HG03066 (cell line): ENCODE results near the gene MVK.

ENCODE experiments used
- ATAC-seq: cut with Tn5 transposase; IDR thresholded peaks from one replicate; pipeline ENCODE4 v1.9.1; 2021; ENCODE audit warnings: low read depth; ENCODE audit not compliant: unreplicated experiment

The MVK gene

DNA sequence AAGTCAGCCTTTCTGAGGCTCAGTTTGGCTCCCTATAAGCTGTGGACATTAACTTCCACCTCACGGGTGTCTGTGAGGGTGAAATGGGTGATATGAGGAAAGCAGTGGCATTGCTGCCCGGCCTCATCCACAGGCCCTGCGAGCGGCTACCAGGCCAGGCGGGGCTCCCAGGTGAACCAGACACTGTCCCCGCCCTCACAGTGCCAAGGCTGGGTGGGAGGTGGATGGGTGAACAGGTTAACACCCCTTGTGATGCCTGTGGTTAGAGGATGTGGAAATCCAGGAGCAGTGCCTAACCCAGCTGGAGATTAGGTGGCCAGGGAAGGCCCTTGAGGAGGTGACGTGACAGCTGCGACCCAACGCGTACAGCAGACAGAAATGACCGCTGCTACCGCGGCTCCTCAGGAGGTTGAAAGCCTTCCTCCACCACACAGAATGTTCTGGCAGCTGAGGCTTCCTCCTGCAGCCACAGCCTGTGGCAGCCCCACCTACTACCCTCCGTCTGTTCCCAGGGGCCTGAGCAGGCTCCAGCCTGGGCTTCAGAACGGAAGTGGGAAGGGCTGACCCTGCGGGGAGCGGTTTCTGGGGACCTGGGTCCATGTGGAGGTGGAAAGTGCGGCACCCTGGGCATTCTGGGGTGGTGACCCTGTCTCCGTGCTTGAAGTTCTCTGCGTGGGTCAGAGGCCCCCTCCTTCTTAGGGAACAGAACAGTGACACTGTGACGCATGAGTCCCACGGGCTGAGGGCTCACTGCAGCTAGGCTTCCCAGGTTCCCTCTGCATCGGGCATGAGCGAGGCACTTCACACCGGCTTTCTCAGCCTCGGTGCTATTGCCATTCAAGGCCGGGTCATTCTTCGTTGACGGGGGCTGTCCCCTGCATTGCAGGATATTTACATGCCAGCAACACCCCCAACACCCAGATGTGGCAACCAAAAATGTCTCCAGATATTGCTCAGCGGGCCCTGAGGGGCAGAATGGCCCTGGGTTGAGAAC, 10.0 kb upstream of the MVK start:
- ATAC-seq = no peak

DNA sequence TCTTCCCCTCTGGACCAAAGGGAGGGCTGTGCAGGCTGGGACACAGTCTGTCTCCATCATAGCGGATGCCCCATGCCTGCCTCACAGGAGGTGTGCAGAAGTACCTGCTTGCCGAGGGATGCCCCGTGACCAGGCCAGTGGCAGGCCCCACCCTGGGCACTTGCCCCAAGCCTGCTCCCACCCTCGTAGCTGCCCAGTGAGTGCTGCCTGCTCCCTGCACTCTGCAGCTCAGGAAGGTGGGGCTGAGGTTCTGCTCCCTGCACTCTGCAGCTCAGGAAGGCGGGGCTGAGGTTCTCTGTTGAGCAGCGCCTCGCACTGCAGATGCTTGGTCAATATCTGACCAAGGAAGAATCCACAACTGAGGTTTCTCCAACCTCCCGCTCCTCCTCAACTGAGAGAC, 7.2 kb upstream of the MVK start:
- ATAC-seq = no peak

DNA sequence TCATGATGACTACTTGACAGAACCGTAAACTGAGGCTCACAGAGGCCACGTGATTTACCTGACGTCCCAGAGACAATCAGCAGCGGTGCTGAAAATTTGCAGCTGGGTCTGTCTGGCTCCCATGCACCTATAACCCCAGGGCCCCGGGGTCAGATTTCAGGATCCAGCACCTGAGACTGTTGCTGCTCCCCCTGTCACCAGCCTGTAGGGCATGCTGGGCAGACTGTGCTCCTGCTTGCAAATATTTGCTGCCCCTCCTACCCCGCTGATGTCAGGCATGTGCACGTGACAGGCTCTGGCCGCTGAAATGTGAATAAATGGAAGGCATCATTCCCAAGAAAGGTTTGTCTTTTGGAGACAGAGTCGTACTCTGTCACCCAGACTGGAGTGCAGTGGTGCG, 6.3 kb upstream of the MVK start:
- no peak for ATAC-seq

DNA sequence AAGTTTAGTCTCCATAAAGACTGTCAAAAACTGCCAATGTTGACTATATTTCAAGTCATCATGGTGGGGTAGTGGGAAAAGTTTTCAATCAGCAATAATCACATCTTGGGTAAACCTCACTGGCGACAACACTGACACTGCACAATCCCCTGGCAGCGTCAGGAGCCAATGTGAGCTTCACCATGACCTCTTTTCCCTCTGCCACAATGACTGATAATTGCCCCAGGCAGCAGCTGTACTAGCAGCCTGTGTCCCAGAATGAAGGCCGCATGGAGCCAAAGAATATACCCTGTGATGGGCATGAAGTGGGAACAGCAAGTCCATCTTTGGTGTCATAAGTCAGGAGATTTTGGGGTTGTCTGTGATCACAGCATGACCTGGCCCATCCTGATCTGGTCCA, 5.6 kb upstream of the MVK start:
- no peak for ATAC-seq

DNA sequence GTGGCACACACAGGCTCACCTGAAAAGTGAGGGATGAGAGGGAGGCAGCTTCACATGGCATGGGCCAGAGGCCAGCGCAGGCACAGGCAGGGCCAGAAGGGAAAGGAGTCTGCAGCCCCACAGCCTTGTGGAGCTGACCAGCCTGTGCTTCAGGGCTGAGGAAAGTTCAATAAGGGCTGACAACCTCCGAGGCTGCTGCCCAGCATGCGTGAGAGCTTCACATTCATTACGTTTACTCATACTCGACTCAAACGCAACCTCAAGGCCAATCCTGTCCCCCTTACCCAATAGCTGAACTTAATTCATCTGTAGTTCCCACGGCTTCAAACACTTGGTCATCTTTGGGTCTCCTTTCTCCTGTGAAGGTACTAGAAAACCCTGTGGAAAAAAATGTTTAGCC, 5.1 kb upstream of the MVK start:
- ATAC-seq = no peak

DNA sequence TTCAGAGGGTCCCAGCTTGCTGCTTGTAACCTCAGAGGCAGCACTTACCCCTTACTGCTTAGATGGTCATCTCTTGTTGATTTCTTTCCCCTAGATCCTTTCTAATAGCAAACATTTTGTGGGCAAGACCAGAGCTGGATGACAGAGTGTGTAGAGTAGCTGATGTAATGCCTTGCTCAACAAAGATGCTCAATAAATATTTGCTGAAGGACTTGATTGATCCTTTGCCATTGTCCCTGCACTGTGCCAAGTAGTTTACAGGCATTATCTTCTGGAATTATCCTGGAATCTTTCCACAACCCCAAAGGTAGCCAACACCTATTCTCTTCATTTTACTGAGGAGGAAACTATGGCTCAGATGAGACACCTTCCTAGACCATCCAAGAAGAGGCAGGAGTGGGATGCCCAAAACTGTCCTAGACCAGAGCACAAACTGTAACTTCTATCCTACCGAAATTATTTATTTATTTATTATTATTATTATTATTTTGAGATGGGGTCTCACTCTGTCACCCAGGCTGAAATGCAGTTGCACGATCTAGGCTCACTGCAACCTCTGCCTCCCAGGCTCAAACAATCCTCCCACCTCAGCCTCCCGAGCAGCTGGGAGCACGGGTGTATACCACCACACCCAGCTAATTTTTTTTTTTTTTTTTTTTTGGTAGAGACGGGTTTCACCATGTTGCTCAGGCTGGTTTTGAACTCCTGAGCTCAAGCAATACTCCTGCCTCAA, 1.7 kb upstream of the MVK start:
- no peak for ATAC-seq

DNA sequence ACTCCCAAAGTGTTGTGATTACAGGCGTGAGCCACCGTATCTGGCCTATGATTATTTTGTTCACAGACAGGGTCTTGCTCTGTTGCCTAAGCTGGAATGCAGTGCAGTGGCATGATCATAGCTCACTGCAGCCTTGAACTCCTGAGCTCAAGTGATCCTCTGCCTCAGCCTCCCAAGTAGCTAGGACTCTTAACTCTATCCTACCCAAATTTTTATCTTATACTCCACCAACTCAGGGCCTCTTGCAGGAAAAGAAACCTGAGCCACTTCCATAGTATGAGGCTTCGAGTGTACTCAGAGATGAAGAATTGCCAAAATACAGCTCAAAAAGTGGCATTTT, 1.1 kb upstream of the MVK start:
- ATAC-seq = no peak

DNA sequence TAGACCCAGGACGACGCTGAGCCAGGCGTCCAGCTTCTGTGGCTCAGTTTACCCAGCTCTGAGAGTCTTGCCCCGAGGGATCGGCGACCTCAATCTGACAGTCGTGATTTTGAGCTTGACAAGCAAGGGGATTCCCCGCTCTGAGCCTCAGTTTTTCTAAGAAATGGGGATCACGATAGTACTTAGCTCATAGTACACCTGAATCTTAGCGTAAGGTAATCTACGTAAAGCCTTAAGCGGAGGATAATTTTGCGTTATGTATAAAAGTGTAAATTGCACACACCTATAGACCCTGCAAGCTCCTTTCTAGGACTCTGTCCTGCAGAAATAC, 285 bp downstream of the MVK start:
- peak; percentile 3 for ATAC-seq

DNA sequence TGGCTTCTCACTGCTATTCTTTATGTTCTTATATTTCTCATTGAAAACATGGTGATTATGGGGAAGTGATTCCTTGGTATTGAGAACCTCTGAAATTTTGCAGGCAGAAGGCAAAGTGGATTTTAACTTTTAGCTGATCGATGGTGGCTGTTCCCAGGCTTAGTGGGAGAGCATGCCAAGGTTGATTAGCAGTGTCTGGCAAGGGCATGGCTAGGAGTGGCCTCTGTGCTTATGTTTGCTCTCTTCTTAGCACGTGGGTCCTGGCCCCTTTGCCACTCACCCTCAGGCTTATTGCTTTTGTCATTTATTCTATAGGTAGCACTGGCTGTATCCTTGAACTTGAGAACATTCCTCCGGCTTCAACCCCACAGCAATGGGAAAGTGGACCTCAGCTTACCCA, 2.1 kb downstream of the MVK start:
- no peak for ATAC-seq

DNA sequence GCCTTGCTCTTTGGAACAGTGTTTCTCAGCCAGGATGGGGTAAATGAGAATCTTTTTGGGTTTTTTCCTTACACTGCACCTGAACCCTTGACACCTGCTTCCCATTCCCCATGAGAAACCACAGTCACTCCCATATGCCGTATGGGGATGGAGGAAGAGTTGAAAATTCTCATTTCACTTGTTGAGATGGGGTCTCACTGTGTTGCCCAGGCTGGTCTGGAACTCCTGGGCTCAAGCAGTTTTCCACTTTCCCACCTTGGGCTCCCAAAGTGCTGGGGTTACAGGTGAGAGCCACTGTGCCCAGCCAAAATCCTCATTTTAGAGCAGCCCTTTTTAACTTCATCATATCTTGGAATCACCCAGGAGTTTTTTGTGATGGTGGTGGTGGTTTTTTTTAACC, 3.7 kb downstream of the MVK start:
- ATAC-seq = no peak

DNA sequence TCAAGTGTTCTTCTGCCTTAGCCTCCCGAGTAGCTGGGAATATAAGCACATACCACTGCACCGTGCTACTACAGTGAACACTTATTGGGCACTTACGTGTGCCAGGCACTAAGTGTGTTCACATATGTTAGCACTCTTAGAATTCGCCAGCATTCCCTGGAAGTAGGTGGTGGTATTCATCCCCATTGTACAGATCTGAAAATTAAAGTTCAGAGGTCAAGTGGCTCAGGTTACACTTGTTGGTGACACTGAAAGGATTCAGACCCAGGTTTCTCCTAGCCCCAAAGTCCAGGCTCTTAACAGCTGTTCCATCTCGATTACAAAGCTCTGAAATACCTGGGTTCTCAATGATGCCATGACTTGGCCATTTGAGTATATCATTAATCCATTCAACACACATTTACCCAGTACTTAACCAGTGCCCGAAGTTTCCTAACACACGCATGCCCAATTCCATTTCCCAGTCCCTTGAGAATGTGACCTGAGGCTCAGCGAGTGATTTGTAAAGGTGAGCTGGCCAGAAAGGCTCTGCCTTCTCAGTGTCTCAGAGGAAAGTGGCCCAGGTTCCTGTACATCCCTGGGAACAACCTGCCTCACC, 4.8 kb downstream of the MVK start:
- no peak for ATAC-seq

DNA sequence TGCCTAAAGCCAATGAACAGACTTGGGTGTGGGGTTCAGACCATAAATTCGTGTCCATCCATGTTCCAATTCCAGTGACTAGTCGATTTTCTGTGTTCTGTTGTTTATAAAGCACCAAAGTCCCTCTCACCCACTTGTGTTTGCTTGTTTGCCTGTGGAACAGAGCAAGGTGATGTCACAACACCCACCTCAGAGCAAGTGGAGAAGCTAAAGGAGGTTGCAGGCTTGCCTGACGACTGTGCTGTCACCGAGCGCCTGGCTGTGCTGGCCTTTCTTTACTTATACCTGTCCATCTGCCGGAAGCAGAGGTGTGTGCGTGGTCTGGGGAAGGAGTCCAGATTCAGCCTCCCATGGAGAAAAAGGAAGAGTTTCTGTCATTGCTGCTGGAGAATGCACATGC, 6.0 kb downstream of the MVK start:
- ATAC-seq = no peak

DNA sequence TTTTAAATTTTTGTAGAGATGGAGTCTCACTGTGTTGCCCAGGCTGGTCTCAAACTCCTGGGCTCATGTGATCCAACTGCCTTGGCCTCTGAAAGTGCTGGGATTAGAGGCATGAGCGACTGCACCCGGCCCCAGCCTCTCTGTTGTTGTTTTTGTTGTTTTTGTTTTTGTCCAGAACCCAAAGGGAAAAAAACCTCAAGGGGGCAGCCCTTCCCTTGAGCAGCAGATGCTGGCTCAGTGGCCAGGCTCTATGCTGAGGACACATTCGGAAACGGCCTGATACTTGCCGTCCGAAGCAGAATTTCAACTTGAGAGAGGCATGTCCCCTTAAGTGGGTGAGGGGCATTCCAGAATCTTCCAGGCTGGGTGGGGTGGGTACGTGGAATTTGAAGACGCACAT, 6.7 kb downstream of the MVK start:
- ATAC-seq = no peak

DNA sequence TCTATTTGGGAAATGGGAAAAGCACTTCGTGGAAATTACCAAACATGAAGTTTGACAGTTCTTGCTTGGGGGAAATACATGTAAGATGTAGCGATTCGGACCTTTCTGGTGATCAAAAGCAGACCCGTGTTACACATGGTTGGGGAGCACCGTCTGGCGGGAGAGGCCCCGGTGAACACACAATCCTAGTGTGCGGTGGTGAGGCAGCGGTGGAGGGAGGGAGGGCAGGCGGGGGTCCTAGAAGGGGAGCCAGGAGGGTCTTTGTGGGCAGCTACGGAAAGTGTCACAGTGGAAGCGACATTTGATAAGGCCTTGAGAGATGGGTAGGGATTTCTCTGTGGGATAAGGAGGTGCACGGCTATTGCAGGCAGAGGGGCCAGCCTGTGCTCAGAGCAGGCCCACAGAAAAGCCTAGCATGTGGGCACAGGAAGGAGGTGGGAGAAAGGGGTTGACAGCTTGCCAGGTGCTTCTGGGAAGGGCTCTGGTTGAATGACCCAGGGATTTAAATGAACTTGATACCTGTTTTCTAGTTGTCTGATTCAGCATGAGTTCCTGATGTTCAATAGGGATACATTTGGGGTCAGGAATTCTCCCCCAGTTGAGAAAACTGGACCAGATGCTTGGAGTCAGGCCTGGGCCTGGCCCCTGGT, 7.2 kb downstream of the MVK start:
- ATAC-seq = no peak

DNA sequence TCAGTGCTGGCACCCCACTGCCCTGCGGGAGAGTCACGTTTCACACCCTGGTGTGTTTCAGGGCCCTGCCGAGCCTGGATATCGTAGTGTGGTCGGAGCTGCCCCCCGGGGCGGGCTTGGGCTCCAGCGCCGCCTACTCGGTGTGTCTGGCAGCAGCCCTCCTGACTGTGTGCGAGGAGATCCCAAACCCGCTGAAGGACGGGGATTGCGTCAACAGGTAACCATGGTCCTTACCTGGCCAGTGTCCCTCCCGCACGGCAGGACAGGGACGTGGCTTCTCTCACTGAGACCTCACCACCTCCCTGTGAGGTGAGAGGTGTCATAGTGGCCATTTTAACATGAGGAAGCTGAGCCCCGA, 7.7 kb downstream of the MVK start:
- ATAC-seq = no peak

DNA sequence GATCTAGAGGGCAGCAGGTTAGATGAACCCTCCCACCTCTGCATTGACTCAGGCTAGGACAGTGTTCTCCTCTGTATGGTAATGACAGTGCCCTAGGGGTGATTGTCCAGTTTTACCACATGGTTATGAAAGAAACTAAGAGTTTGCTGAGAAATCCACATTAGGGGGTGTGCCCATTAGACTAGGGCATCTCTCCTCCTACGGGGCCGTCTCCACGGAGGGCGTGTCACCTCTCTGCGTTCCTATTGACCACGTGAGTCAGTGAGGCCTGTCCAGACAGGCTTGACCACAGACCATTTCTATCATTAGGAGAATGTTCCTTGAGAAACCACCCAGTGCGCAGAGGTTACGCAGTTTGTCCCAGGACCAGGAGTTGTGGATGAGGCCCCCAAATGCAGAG, 8.3 kb downstream of the MVK start:
- no peak for ATAC-seq

DNA sequence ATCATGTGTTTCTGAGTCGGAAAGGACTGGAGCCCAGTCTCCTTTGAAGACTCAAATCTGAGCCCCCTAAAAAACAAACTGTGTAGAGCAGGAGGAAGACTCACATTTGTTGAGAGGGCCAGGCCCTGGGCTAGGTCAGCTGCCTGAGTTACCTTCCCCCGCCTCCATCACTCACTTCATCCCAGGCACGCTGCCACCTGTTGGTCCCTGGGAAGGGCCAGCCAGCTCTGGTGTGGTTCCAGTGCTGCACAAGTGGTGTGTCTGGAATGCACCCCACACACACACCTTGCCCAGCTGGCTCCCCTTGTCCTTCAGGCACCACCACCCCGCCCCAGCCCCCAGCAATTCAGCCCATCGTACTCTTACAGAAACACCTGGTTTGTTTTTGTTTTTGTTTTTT, 9.0 kb downstream of the MVK start:
- ATAC-seq = no peak

DNA sequence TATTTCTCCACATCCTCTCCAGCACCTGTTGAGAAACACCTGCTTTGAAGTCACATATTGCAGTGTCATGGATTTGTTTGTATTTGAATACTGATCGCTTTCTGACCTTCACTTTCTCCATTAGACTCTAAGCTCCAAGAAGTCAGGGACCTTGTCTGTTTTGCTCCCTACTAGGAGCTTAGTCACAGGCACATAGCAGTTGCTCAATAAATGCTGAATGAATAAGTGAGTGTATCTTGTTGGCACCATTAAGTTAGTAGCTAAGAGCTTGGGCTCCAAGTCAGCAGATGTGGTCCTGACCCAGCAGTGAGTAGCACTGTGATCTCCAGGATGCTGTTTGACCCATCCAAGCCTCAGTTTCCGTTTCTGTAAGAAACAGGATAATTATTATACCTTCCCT, 10.1 kb downstream of the MVK start:
- no peak for ATAC-seq

DNA sequence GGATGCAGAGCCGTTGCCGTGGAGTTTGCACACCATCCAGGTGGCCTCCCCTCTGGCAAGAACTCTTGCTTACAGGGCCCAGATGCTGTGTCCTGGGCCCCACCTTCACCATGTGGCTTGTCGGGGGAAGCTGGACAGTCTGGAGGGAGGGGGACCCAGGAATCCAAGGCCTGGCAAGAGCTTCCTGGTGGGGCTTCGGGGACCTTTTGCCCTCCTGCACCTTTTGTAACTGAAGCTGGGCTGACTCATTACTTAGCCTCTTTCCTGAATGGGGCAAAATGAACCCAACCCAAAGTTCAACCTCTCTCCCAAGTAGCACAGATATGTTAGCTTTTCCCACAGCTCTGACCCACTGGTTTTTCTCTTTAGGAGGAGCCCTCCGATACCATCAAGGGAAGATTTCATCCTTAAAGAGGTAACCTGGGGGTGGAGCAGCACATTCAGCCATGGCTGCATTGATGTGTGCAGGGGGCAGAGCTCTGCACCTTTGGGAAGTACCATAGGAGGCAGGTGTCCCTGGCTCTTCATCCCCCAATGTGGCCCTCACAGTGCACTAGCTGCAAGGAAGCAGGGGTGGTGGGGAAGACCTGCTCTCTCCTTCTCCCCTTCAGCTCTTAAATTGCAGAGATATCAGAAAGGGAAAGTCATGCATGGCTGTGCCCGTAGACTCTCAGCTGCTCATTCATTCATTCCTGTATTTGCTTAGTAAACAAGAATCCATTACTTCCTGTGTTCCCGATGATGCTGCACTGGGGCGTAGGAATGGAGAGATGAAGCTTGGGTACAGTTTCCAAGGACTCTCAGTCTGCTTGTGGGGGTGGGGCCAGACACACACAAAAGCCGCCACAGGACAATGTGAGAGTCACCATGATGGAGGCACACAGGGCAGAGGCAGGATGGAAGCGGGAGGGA, 13.0 kb downstream of the MVK start:
- ATAC-seq = no peak

DNA sequence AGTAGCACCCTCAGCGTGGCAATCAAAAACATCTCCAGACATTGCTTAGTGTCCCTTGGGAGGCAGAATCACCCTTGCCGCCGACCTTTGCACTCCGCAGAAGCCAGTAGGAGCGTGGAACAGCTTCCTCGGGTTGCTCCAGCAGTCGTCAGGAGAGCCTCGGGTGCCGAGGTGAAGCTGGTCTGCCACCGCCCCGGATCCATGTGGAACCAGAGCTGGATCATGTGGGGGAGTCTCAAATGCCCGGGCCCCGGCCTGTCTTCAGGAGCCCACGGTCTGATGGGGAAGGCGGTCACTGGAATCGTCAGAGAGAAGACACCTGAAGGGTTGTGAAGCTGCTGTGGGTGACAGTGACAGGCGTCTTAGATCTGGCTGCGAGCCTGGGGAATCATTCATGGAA, 14.3 kb downstream of the MVK start:
- no peak for ATAC-seq
